Measurements from ENCODE around the gene COL4A4.

The COL4A4 gene

GRCh38 chr2:227161947-227162346 lies 2.1 kb downstream of the COL4A4 start:
- H3K4me3 ChIP-seq (ENCODE audit: low read depth, low read length) = no peak overlapping the region
- no peaks in the 10 kb centered on the region for H3K36me3 ChIP-seq (ENCODE audit: control insufficient read depth in 2 of 2, insufficient read depth in 1 of 2, low read length in 2 of 2)
- no peak overlapping the region for H3K27ac ChIP-seq (ENCODE audit: extremely low read depth, low read depth, low read length)
- POLR2A ChIA-PET = no interaction called here
- CTCF ChIA-PET = no interaction called here
- H3K4me1 ChIP-seq (ENCODE audit: control insufficient read depth, insufficient read depth, low read length) = peaks cover 3% of the 10 kb centered on the region; the same call in 1 of the 2 replicates
- TF ChIP-seq ZNF626 (tag by site-specific recombination; IDR thresholded peaks at IDR 0.05) (no peak), ZSCAN5A (tag by site-specific recombination; IDR thresholded peaks at IDR 0.05) (no peak), ZSCAN18 (tag by site-specific recombination; IDR thresholded peaks at IDR 0.05) (no peak), ZNF48 (tag by site-specific recombination; IDR thresholded peaks at IDR 0.05) (no peak), ZNF223 (tag by site-specific recombination; IDR thresholded peaks at IDR 0.05) (no peak), TSHZ1 (tag by site-specific recombination; IDR thresholded peaks at IDR 0.05; ENCODE audit: borderline replicate concordance) (no peak), KLF1 (tag by site-specific recombination; IDR thresholded peaks at IDR 0.05) (no peak), ZNF629 (tag by site-specific recombination; IDR thresholded peaks at IDR 0.05) (no peak), ZNF133 (tag by site-specific recombination; IDR thresholded peaks at IDR 0.05) (no peak), ZNF324 (tag by site-specific recombination; IDR thresholded peaks at IDR 0.05) (no peak), OVOL3 (tag by site-specific recombination; IDR thresholded peaks at IDR 0.05) (no peak), ZNF449 (tag by site-specific recombination; IDR thresholded peaks at IDR 0.05) (no peak), PATZ1 (tag by site-specific recombination; IDR thresholded peaks at IDR 0.05) (no peak), ZNF18 (tag by site-specific recombination; IDR thresholded peaks at IDR 0.05) (no peak), HOXD13 (CRISPR knock-in tag; IDR thresholded peaks at IDR 0.05; ENCODE audit: borderline replicate concordance) (no peak), ZNF416 (tag by site-specific recombination; IDR thresholded peaks at IDR 0.05) (no peak), ZBTB6 (tag by site-specific recombination; IDR thresholded peaks at IDR 0.05) (no peak)
- H3K9me3 ChIP-seq (ENCODE audit: control insufficient read depth, insufficient read depth, low read depth, low read length) = no peaks in the 10 kb centered on the region

Measured in HEK293 (cell line).